Astrocyte (in vitro differentiated cells and primary cell): ENCODE results near the gene PLEKHO2.

Experiments used
- EZH2 ChIP-seq: IDR thresholded peaks from 2 replicates; pipeline ENCODE4 v1.6.1; 2012; ENCODE audit warnings: mild to moderate bottlenecking, low read length, inconsistent platforms; ENCODE audit not compliant: insufficient read depth
- TF ChIP-seq, protein P1 (sequence below): IDR thresholded peaks from 2 replicates; pipeline ENCODE4 v1.5.1; 2011; ENCODE audit warnings: low read depth, mild to moderate bottlenecking, inconsistent platforms, low read length, moderate library complexity; ENCODE audit not compliant: insufficient read depth

DNA sequence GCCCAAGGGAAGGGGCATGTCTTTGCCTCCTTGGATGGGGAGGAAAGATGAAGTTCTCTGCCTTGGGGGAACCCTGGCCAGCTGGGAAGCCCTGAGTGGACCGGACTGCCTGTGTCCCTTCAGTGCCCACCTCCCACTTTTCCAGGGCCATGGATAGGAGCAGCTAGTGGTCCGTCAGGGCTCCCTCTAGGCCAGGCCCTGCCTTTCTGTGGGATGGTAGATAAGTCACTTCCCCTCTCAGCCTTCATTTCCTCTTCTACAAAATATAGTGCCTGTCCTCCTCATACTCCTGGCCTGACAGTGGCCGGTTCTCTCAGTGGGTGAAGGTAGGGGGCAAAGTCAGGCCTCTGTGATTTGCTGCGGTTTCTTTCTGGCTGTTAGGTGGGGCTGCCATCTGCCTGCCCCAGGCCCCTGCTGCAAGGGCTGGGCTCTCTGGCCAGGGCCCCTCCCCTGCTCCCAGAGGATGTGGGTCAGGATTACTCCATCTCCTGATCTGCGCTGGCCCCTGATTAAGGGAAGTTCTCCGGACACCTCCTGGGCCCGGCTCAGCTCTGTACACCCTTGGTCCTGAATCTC, 1.4 kb downstream of the PLEKHO2 start:
- TF ChIP-seq, protein P1, sequence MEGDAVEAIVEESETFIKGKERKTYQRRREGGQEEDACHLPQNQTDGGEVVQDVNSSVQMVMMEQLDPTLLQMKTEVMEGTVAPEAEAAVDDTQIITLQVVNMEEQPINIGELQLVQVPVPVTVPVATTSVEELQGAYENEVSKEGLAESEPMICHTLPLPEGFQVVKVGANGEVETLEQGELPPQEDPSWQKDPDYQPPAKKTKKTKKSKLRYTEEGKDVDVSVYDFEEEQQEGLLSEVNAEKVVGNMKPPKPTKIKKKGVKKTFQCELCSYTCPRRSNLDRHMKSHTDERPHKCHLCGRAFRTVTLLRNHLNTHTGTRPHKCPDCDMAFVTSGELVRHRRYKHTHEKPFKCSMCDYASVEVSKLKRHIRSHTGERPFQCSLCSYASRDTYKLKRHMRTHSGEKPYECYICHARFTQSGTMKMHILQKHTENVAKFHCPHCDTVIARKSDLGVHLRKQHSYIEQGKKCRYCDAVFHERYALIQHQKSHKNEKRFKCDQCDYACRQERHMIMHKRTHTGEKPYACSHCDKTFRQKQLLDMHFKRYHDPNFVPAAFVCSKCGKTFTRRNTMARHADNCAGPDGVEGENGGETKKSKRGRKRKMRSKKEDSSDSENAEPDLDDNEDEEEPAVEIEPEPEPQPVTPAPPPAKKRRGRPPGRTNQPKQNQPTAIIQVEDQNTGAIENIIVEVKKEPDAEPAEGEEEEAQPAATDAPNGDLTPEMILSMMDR: no peak
- no peak for TF ChIP-seq EZH2
